Measurements from ENCODE around the gene AKAP6.
"Not testable (repeated sequence)": the region's sequence is repeated elsewhere in the genome, so short reads cannot be mapped to it uniquely, and the experiment has no call there.

AKAP6 gene

GRCh38 chr14:32332415-32333316 is 3.6 kb downstream of the AKAP6 start:
- DNase-seq: no peak

DNA sequence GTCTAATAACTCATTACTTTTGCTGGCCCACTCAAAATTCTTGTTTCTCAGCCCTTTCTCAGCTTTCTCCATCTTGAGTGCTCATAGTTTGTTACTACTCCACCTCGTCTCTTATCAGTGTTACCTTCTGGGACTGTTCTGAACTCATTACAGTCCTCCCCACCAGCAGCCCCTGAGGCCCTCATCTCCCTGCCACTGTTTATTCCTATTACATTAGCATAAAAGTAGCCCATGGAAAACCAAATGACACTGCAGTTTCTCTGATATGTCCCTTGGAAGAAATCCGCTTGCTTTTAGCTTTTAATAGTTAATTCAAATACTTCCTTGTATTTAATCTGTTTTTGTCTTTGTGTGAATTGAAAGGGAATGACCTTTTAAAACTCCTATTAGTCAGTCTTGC is 7.6 kb downstream of the AKAP6 start:
- DNase-seq: no peak

GRCh38 chr14:32337759-32338158 is 8.7 kb downstream of the AKAP6 start:
- DNase-seq: no peak

DNA sequence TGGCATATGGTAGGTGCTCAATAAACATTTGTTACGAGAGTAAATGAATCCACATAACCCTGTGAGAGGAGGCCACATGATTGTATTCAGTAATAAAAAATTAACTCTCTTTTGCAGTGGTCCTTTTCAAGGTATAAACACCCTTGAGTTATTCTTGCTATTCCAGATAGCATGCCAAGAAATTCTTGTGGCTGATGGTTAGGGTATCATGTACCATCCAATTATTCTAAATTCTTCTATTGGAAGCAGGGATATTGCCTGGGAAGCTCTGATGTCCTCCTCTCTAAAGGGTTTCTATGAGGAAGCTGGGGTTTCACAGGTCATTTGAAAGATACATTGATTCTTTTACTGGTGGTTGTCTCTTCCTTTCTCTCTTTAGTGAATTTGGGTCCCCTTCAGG is 10.1 kb downstream of the AKAP6 start:
- no peak for DNase-seq

DNA sequence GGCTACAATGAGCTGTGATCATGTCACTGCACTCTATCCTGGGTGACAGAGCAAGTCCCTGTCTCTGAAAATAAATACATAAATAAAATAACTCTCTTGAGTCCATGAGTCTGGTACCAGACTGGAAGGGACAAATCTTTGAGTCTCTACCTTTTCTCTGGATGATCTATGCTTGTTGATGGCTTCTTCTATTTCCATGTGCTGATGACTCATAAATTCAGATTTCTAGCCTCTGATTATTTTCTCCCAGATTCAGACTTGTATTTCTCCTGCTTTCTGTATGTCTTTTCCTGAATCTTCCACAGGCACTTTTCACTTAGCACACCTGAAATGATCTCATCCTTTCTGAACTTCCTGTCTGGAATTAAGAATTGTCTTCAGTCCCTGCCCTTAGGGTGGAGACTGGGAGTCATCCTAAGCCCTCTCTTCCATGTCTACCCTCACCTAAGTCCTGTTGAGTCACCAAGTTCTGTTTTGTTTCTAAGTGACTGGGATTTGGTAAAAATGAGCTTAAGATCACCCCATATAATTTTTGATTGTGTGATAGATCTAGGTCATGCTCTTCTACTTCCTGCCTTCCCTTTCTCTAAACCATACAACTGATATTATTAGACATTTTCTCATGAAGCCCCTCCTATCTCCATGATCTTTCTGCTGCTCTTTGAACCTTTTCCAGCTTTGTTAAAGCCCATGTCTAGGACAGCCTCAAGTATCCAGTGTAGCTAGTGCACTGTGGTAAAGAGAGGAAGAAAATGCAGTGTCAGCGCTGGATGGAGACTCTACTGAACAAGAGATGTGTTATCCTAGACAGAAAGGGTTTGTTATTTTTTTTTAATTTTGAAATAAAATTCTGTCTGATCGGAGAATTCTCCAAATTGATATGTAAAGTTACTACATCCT is 13.1 kb downstream of the AKAP6 start:
- DNase-seq: no peak

DNA sequence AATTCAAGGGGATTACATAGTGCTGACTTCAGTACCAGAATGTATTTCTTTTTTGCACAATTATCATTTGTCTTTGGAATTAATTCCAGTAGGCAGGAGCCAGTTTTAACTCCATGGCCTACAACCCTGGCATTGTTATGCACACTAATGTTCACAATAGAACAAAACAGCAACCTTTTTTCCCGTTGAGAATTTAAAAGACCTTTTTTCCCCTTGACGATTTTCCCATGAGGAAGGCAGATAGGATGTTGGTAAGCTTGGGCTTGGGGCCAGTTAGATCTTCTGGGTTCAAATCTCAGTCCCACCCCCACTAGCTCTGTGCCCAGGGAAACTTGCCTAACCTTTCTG is 13.7 kb downstream of the AKAP6 start:
- DNase-seq: no peak

GRCh38 chr14:32343926-32344430 is 14.9 kb downstream of the AKAP6 start:
- DNase-seq: no peak

GRCh38 chr14:32345311-32345791 is 16.3 kb downstream of the AKAP6 start:
- no peak for DNase-seq

DNA sequence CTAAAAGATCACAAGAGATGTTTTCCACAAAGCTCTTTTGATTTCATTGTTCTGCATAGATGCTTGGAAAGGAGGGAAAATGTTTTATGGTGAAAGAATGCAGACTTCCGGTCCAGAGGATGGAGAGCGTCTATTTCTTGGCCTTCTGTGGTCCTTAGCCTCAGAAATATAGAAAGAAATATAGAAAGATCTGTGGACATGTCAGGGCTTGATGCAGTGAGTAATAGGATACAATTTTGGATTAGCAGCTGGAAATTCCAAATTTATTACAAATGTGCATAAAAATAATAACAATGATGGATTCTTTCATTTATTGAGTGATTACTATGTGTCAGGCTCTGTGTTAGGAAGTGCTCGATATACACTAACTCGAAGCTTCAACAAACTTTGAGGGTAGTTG is 20.2 kb downstream of the AKAP6 start:
- no peak for DNase-seq

DNA sequence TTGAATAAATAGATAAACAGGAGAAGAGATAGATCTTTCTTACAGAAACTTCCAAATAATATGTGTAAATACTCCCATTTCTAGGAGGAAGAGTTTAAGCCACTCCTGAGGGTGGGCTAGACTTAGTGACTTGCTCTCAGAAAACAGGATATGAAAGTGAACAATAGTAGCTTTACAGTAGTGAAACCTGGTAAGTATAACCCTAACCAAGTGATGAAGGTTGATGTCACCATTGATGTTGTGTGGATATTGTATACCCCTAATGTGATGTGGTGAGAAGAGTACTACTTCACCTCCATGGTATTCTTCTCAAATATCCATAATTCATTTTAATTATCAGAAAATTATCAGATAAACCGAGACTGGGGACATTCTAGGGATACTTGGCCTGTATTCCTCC is 20.9 kb downstream of the AKAP6 start:
- DNase-seq: no peak

DNA sequence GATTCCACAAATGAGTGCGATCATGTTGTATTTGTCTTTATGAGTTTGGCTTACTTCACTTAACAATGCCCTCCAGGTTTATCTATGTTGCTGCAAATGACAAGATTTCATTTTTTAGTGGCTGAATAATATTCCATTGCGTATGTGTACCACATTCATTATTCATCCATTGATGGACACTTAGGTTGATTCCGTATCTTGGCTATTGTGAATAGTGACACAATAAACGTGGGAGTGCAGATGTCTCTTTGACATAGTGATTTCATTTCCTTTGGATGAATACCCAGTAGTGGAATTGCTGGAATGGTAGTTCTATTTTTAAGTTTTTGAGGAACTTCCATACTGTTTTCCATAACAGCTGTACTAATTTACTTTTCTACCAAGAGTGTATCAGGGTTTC is 23.5 kb downstream of the AKAP6 start:
- DNase-seq: no peak

DNA sequence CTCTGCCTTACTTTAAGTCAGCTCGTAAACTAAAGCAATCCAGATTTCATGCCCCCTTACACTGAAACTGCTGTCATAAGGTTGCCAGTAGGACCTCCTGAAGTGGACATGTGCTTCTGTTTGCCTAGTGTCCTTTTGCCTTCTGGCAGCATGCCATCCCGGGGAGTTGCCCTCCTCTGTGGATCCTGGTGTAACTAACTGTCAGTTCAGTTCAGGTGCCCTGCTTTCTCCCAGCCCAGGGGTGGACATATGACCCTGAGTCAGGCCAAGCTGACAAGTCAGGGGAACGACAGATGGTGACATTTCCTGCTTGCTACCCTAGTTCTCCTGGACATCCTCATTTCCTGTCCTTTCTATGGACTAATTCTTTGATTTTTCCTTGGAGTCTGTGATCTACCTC is 25.6 kb downstream of the AKAP6 start:
- DNase-seq: no peak

DNA sequence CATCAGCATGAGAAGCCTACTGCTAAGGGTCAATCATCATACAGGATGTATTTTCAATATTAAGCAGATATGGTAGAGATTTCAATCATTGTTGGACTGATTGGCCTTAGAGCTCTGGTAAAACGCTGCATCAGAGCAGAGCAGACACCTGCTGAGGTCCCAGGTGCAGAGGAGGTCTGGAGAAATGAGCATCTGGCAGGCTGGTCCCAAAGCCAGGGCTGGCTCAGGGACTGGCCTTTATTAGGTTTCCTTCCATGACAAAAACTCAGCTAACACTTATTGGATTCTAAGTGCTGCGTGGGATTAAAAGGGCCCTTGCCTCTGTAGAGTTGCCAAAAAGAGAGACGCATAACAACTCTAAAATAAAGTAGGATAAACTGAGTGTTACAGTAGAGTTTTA is 29.7 kb downstream of the AKAP6 start:
- no peak for DNase-seq

DNA sequence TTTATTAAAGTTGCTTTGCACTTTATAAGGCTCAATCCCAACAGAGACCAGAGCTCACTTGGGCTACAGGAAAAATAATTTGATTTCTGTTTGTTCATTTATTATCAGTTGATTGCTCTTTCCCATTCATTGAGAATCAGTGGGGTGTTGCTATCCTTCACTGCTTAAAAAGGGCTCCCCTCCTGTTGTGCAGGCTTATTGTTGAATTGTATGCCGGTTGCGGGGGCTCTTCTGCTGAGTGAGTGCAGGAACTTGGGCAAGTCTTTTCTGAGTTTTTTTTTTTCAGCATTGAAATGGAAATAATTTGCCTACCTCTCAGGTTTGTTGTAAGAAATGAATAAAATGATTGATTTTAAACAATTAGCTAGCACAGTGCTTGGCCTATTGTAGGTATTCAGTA is 32.6 kb downstream of the AKAP6 start:
- DNase-seq: no peak

DNA sequence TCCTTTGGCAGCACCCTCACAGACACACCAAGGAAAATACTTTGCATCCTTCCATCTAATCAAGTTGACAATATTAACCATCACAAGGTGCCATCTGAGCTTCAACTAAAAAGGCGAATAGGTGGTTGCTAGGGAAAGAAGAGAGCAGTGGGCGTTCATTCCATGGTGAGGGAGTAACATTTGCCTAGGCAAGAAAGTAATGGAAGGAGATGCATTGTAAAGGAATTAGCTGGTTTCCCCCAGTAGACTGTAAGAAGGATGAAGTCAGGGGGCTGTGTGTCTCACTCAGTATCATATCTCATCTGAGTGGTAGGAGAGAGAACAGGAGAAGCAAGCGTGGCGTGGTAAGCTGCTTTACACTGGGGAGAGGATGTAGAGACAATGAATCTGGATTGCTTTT is 34.7 kb downstream of the AKAP6 start:
- no peak for DNase-seq

GRCh38 chr14:32364941-32365340 is 35.8 kb downstream of the AKAP6 start:
- no peak for DNase-seq

DNA sequence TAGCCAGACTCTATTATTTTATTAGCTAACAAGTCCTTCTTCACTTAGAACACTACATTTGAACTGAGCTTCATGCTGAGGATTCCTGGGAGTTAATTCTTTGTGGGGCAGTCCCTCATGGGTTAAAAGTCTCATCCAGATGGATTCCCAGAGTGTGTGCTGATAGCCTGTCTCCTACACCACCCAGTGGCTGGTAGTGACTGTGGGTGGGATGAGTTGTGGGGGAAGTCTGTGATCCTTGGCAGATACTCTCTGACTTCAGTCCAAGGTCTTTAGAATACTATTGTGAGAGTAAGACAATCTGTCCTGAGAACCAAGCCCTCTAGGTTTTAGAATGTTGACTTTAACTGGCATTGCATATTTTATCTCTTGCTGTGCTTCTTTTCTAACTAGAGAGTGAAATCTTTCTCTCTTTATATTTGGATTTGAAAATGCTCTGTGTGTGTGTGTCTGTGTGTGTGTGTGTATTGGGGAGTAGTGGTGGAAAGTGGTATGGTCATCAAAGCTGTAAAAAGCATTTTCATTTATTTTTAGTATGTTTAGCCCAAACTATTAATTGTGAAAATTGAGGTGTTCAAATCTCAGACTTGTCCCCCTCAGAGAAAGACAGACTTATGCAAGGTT is 37.3 kb downstream of the AKAP6 start:
- no peak for DNase-seq

GRCh38 chr14:32366986-32367385 is 37.9 kb downstream of the AKAP6 start:
- no peak for DNase-seq

- no peak for DNase-seq
Measured at GRCh38 chr14:32367516-32367915, 38.4 kb downstream of the AKAP6 start.

- DNase-seq: no peak
Measured at GRCh38 chr14:32368107-32368506, 39.0 kb downstream of the AKAP6 start.

DNA sequence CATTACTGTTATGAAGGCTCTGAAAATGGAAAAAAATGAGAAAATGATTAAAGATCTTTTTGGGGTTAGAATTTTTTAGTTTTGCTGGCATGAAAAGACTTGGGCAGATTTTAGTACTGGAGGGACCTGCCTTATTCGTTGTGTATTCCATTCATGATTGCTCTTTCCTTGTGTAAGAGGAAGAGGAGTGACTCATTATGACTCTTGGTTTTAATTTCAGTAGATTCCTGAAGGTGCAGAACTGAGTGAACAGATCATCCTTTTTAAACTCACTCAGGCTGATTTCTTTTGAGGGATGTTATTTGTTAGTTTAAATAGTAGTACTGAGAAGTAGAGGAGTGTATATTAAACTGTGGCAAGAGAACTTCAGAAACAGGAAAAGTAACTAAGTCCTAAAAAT is 41.6 kb downstream of the AKAP6 start:
- DNase-seq: no peak

DNA sequence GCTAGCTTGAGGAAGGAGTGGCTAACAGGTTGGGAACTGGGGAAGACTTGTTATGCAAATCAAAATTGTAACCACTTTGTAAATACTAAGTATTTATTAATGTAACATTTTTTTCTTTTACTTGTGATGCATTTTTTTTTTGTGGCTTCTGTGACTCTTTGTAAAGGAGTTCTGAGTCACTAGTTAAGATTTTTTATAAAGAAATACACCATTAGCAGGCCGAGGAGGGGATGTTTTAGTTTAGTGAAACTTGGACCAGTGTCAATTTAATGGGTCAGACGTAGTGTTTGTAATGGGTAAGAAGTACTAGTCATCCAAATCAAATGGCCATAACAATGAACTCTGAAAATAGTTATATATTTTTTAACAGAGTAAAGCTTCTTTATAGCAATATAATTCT is 43.1 kb downstream of the AKAP6 start:
- no peak for DNase-seq

- DNase-seq: not testable (repeated sequence)
Measured at GRCh38 chr14:32373174-32373573, 44.1 kb downstream of the AKAP6 start.

All from CD4-positive, alpha-beta T cell treated with Interleukin-4 for 1 hour (primary cell).